ENCODE measurements around the gene FCSK.

DNA sequence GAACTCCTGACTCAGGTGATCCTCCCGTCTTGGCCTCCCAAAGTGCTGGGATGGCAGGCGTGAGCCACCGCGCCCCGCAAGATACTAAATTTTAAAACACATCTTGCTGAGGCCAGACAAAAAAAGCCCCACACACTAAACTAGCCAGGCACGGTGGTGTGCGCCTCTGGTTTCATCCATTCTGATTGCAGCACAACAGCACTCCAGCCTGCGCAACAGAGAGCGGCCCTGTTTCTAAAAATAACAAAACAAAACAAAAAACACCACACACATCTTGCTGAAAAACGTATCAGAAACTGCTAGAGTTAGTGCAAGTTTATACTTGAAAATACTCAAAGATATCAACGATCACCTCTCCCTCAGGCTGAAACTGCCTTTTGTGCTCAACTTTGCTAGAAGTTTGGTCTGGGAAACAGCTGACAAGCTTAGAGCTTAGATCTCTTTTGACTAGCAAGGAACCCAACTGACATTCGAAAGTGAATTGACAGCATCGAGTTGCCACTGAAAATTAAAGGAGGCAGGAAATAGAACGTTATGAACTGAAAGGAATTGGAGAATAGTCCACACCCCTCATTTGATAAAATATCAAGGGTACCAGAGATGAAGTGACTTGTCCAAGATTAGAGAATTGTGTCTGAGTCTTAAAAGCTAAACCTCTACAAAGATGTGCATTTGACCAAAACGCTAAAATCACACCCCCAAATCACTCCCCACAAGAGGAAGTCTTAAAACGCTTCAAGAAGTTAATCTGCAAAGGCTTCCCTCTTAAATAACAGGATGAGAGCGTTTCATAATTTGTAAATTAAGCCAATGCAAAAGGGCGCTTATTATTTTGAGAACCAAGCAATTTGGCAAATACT is 68.1 kb downstream of the FCSK start:
- TF ChIP-seq CTCF (IDR thresholded peaks at IDR 0.05; ENCODE audit: insufficient read depth, low read depth, low read length) = no peak
- TF ChIP-seq EZH2 (IDR thresholded peaks at IDR 0.05; ENCODE audit: insufficient read depth, low read length) = no peak
